ENCODE results near the gene CTNNA3. TPM values are rescaled to one million over a fixed set of nuclear protein-coding genes. Genes with fewer than 3 reads are reported as not detected.

The CTNNA3 gene
- total RNA-seq, 4 donors from 2014 or later, result 1.2 to 7.1 (median 1.3) TPM

- ATAC-seq (ENCODE audit: low FRiP score) (no peak), DNase-seq (ENCODE audit: low spot score) (no peak)
- TF ChIP-seq CTCF (IDR thresholded peaks at IDR 0.05), result no peak
Observed at GRCh38 chr10:67036808-67037207, 659.2 kb downstream of the CTNNA3 start.

- TF ChIP-seq CTCF (IDR thresholded peaks at IDR 0.05), result no peak
- DNase-seq (ENCODE audit: low spot score) (no peak), ATAC-seq (ENCODE audit: low FRiP score) (no peak)
Observed at GRCh38 chr10:67033878-67034277, 662.1 kb downstream of the CTNNA3 start.

GRCh38 chr10:67022099-67022498, 673.9 kb downstream of the CTNNA3 start:
- ATAC-seq (ENCODE audit: low FRiP score) (no peak), DNase-seq (ENCODE audit: low spot score) (no peak)
- TF ChIP-seq CTCF (IDR thresholded peaks at IDR 0.05), result no peak

- ATAC-seq (ENCODE audit: low FRiP score), result no peak
- no peak for TF ChIP-seq CTCF (IDR thresholded peaks at IDR 0.05)
Observed at GRCh38 chr10:67017218-67017617, 678.8 kb downstream of the CTNNA3 start.

GRCh38 chr10:67015225-67015624, 680.8 kb downstream of the CTNNA3 start:
- no peak for ATAC-seq (ENCODE audit: low FRiP score)
- TF ChIP-seq CTCF (IDR thresholded peaks at IDR 0.05), result no peak
- no peak for DNase-seq (ENCODE audit: low spot score)

More at GRCh38 chr10:67017218-67017617, 678.8 kb downstream of the CTNNA3 start:
- DNase-seq (ENCODE audit: low spot score), result no peak

GRCh38 chr10:67011981-67012380, 684.0 kb downstream of the CTNNA3 start:
- DNase-seq (ENCODE audit: low spot score), result no peak
- ATAC-seq (ENCODE audit: low FRiP score), result no peak
- no peak for TF ChIP-seq CTCF (IDR thresholded peaks at IDR 0.05)

- no peak for TF ChIP-seq CTCF (IDR thresholded peaks at IDR 0.05)
- ATAC-seq (ENCODE audit: low FRiP score), result no peak
Observed at GRCh38 chr10:67011480-67011879, 684.5 kb downstream of the CTNNA3 start.

More at GRCh38 chr10:67011480-67011879, 684.5 kb downstream of the CTNNA3 start:
- no peak for DNase-seq (ENCODE audit: low spot score)

Data from omental fat pad (tissue), 4 donors.